Upper lobe of right lung (tissue), 1 donor: ENCODE data around the gene DDTL. TPM values are rescaled to one million over a fixed set of nuclear protein-coding genes. Genes with fewer than 3 reads are reported as not detected.
A peak's percentile ranks its signal among the peaks of the same experiment; 100 is the strongest.
"Not testable (repeated sequence)": the region's sequence is repeated elsewhere in the genome, so short reads cannot be mapped to it uniquely, and the experiment has no call there.

ENCODE experiments used
- ATAC-seq: fragments of 200-7000 bp; cut with Tn5 transposase; one replicate; pipeline ENCODE4 v1.9.1; 2020; ENCODE audit warnings: mild to moderate bottlenecking, moderate library complexity
- DNase-seq: peaks from one replicate; pipeline ENCODE4 v3.0.0-alpha.2; 2020
- H3K27ac ChIP-seq: fragments of 200-600 bp; one replicate; pipeline ENCODE4 v1.8.0; 2022
- H3K27me3 ChIP-seq: fragments of 200-600 bp; one replicate; pipeline ENCODE4 v1.8.0; 2022; ENCODE audit warnings: mild to moderate bottlenecking
- H3K36me3 ChIP-seq: fragments of 200-600 bp; one replicate; pipeline ENCODE4 v1.8.0; 2022
- H3K4me1 ChIP-seq: fragments of 200-600 bp; one replicate; pipeline ENCODE4 v1.8.0; 2022
- H3K4me3 ChIP-seq: fragments of 200-600 bp; one replicate; pipeline ENCODE4 v1.8.0; 2022; ENCODE audit warnings: mild to moderate bottlenecking
- H3K9me3 ChIP-seq: fragments of 200-600 bp; one replicate; pipeline ENCODE4 v1.8.0; 2022
- CTCF ChIP-seq: fragments of 200-600 bp; IDR thresholded peaks from one replicate; pipeline ENCODE4 v1.8.0; 2022; ENCODE audit warnings: antibody characterized with exemption
- intact Hi-C: fragments of 100-400 bp; cut with DNase I; formaldehyde crosslinking; loops from one replicate; pipeline ENCODE4 v1.11.0; 2022
- total RNA-seq: library from RNA; stranded (reverse); fragmentation: NEBNext Ultra II Directional; extraction: Animal tissue kit (Norgen Biotek cat#: 25700); gene quantifications from one replicate; pipeline ENCODE4 v1.2.1, GENCODE V29; 2021
- donor health status: DM: no; HTN: yes; CAD: no; lungs with severe emphysema.

DDTL gene
- total RNA-seq, 1 donor from 2014 or later = 2.5 TPM

- H3K9me3 ChIP-seq, H3K27me3 ChIP-seq, DNase-seq, H3K27ac ChIP-seq, H3K36me3 ChIP-seq, intact Hi-C loops, H3K4me3 ChIP-seq, H3K4me1 ChIP-seq: not testable (repeated sequence)
- peak; percentile 95 for ATAC-seq
These were observed 13.0 kb downstream of the DDTL start, which contains the start of gene GSTT2 for GRCh38 chr22:23979557-23980240. TSS of gene GSTT2 (plus strand) at chr22:23980134.

- H3K9me3 ChIP-seq, H3K4me1 ChIP-seq, H3K27me3 ChIP-seq, intact Hi-C loops, H3K27ac ChIP-seq, H3K36me3 ChIP-seq, ATAC-seq, H3K4me3 ChIP-seq: not testable (repeated sequence)
- DNase-seq = peak; percentile 59
These were observed 13.9 kb downstream of the DDTL start for GRCh38 chr22:23980567-23980966.

GRCh38 chr22:23984430-23984829 is 17.7 kb downstream of the DDTL start:
- Histone ChIP-seq H3K4me3 (no peak overlapping the region), H3K36me3 (no peaks in the 10 kb centered on the region), H3K27ac (no peak overlapping the region), H3K4me1 (no peaks in the 10 kb centered on the region), H3K9me3 (no peaks in the 10 kb centered on the region), H3K27me3 (no peaks in the 10 kb centered on the region)
- intact Hi-C loops = no loop called here
- peak; percentile 56 for ATAC-seq
- TF ChIP-seq CTCF = peak; percentile 68
- peak; percentile 42 for DNase-seq

- H3K27ac ChIP-seq, intact Hi-C loops, H3K4me1 ChIP-seq, H3K4me3 ChIP-seq, H3K27me3 ChIP-seq, H3K9me3 ChIP-seq, H3K36me3 ChIP-seq, DNase-seq: not testable (repeated sequence)
- peak; percentile 39 for ATAC-seq
These were observed 19.4 kb downstream of the DDTL start for GRCh38 chr22:23986089-23986488.

- H3K27me3 ChIP-seq, ATAC-seq, DNase-seq, H3K27ac ChIP-seq, H3K4me1 ChIP-seq, H3K36me3 ChIP-seq, H3K9me3 ChIP-seq, intact Hi-C loops, H3K4me3 ChIP-seq: not testable (repeated sequence)
These were observed 20.0 kb downstream of the DDTL start for GRCh38 chr22:23986538-23987178.

- H3K4me3 ChIP-seq, DNase-seq, intact Hi-C loops, H3K36me3 ChIP-seq, H3K4me1 ChIP-seq, H3K27me3 ChIP-seq, H3K27ac ChIP-seq, H3K9me3 ChIP-seq: not testable (repeated sequence)
- ATAC-seq = peak; percentile 65
These were observed 23.0 kb downstream of the DDTL start for GRCh38 chr22:23989583-23990244.

- H3K4me1 ChIP-seq, H3K27ac ChIP-seq, intact Hi-C loops, H3K4me3 ChIP-seq, DNase-seq, ATAC-seq, H3K27me3 ChIP-seq, H3K36me3 ChIP-seq, H3K9me3 ChIP-seq: not testable (repeated sequence)
These were observed 26.4 kb downstream of the DDTL start for GRCh38 chr22:23993080-23993479.

- ATAC-seq, intact Hi-C loops, H3K4me3 ChIP-seq, H3K36me3 ChIP-seq, H3K27me3 ChIP-seq, DNase-seq, H3K4me1 ChIP-seq, H3K9me3 ChIP-seq, H3K27ac ChIP-seq: not testable (repeated sequence)
These were observed 27.0 kb downstream of the DDTL start for GRCh38 chr22:23993581-23994177.

- ATAC-seq (no peak), DNase-seq (no peak)
- intact Hi-C loops = no loop called here
- no peaks in the 10 kb centered on the region for H3K9me3 ChIP-seq
- no peak overlapping the region for H3K27ac ChIP-seq
- no peak for TF ChIP-seq CTCF
- H3K4me3 ChIP-seq = no peak overlapping the region
- H3K4me1 ChIP-seq = no peaks in the 10 kb centered on the region
- no peaks in the 10 kb centered on the region for H3K27me3 ChIP-seq
- H3K36me3 ChIP-seq = no peaks in the 10 kb centered on the region
These were observed 30.4 kb downstream of the DDTL start for GRCh38 chr22:23997092-23997491.

- ATAC-seq, H3K27ac ChIP-seq, DNase-seq, H3K9me3 ChIP-seq, H3K36me3 ChIP-seq, H3K4me3 ChIP-seq, intact Hi-C loops, H3K27me3 ChIP-seq, H3K4me1 ChIP-seq: not testable (repeated sequence)
These were observed 33.1 kb downstream of the DDTL start for GRCh38 chr22:23999779-24000178.
